Measurements from ENCODE around the gene TAF6. TPM values are rescaled to one million over a fixed set of nuclear protein-coding genes. Genes with fewer than 3 reads are reported as not detected.
A peak's percentile ranks its signal among the peaks of the same experiment; 100 is the strongest.

Gene TAF6
- total and polyA plus RNA-seq, 9 of the 15 experiments (the other 6 are each of a cell fraction or from before 2014, with no cell fraction given), result 0.78 to 78.7 (median 21.3) TPM

GRCh38 chr7:100061518-100062193 is 57.5 kb downstream of the TAF6 start (continued):
- TF ChIP-seq SIN3A (IDR thresholded peaks at IDR 0.05; ENCODE audit: borderline replicate concordance in 2 of 2, control insufficient read depth in 1 of 2, low read depth in 2 of 2, low read length in 2 of 2), result peak in 1 of 2 experiments; percentile 46; a peak in 1 of 4 replicates
- TF ChIP-seq ADNP (tag; IDR thresholded peaks at IDR 0.05), result no peak
- TF ChIP-seq, protein P1, sequence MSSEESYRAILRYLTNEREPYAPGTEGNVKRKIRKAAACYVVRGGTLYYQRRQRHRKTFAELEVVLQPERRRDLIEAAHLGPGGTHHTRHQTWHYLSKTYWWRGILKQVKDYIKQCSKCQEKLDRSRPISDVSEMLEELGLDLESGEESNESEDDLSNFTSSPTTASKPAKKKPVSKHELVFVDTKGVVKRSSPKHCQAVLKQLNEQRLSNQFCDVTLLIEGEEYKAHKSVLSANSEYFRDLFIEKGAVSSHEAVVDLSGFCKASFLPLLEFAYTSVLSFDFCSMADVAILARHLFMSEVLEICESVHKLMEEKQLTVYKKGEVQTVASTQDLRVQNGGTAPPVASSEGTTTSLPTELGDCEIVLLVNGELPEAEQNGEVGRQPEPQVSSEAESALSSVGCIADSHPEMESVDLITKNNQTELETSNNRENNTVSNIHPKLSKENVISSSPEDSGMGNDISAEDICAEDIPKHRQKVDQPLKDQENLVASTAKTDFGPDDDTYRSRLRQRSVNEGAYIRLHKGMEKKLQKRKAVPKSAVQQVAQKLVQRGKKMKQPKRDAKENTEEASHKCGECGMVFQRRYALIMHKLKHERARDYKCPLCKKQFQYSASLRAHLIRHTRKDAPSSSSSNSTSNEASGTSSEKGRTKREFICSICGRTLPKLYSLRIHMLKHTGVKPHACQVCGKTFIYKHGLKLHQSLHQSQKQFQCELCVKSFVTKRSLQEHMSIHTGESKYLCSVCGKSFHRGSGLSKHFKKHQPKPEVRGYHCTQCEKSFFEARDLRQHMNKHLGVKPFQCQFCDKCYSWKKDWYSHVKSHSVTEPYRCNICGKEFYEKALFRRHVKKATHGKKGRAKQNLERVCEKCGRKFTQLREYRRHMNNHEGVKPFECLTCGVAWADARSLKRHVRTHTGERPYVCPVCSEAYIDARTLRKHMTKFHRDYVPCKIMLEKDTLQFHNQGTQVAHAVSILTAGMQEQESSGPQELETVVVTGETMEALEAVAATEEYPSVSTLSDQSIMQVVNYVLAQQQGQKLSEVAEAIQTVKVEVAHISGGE (CRISPR knock-in tag; IDR thresholded peaks at IDR 0.05), result no peak
- TF ChIP-seq PCBP1 (IDR thresholded peaks at IDR 0.05; ENCODE audit: low read depth, low read length, poor library complexity, severe bottlenecking), result no peak
- TF ChIP-seq SIN3B (IDR thresholded peaks at IDR 0.05; ENCODE audit: low read depth), result no peak
- TF ChIP-seq SRSF7 (optimal IDR thresholded peaks at IDR 0.05; ENCODE audit: low read depth, low read length), result no peak
- TF ChIP-seq ZBTB5 (IDR thresholded peaks at IDR 0.05), result no peak
- no peak for TF ChIP-seq SMARCC2 (IDR thresholded peaks at IDR 0.05; ENCODE audit: low read depth)
- no peak for TF ChIP-seq CHD2 (IDR thresholded peaks at IDR 0.05; ENCODE audit: low read depth, low read length)
- no peak for TF ChIP-seq ZC3H11A (IDR thresholded peaks at IDR 0.05; ENCODE audit: low read depth, low read length)
- TF ChIP-seq PATZ1 (CRISPR knock-in tag; IDR thresholded peaks at IDR 0.05; ENCODE audit: borderline replicate concordance), result no peak
- TF ChIP-seq FOXK1 (CRISPR knock-in tag; IDR thresholded peaks at IDR 0.05; ENCODE audit: borderline replicate concordance), result no peak
- no peak for TF ChIP-seq ZNF140 (CRISPR knock-in tag; IDR thresholded peaks at IDR 0.05)

All from K562 (cell line).